ENCODE results near the gene EPB41L2.
A peak's percentile ranks its signal among the peaks of the same experiment; 100 is the strongest.
"Not testable (repeated sequence)": the region's sequence is repeated elsewhere in the genome, so short reads cannot be mapped to it uniquely, and the experiment has no call there.

Gene EPB41L2

DNA sequence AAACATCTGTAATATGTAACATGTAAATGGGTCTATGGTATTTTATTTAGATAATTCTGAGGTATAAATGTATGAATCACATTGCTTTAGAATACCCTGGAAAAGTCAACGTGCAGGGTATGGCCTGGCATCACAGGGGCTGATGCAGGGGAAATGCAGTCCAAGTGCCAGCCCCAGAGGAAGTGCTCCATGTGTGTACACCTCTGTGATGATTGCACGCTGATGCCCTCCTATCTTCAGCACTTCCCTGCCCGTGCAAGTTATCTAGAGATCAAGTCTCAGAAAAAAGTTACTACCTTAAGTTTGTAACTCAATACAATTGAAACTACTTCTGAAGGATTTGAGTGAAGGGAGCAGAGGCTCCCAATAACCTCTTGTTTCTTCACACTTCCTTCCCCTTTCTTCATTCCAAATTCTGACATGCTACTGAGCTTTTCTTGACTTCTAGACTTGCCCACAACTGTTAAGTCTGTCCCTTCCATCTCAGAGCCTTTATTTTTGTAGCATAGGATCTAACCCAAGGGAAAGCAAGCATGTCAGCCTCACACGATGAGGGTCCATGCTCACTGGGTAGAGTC, 233.6 kb downstream of the EPB41L2 start:
- DNase-seq, result no peak

DNA sequence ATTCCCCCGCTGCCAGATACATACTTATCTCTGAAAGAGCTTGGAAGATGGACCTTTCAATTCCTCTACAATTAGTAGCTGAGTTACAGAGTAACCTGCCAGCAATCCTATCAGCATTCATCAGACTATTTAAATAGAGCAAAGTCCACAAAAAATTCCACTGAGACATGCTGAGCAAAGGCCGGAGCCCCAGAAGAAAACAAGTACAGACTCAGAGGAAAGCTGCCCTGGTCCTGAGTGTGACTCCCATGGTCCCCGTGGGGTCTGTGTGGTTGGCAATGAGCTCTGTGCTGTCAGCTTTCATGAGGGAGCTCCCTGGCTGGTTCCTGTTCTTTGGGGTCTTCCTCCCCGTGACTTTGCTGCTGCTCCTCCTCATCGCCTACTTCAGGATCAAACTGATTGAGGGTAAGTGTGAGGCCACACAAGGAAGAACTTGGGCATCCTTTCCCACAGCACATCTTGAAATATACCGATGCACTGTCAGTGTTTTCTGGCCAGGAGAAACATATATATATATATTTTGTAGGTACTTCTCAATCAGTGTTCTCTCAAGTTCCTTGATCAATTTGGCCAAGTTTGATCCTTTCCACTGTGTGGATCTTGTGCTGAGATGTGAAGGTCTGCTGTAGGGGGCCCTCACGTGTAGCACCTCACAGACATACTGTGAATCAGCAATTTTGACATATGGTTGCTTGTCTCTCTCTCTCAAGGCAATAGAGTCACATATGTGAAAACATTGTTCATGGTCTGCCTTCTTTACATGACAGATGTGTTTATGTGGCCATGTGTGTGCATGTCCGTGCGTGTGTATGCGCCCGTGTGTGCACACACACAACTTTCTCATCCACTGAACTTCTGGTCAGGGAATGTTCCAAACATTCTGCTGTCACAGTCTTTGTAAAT, 235.5 kb downstream of the EPB41L2 start, which contains the start of gene SMLR1:
Gene SMLR1, plus strand, starts transcription at position 160 of the 903 bp plus-strand sequence. Its CDS starts 8 bp downstream, at position 168.
- DNase-seq, result no peak

DNA sequence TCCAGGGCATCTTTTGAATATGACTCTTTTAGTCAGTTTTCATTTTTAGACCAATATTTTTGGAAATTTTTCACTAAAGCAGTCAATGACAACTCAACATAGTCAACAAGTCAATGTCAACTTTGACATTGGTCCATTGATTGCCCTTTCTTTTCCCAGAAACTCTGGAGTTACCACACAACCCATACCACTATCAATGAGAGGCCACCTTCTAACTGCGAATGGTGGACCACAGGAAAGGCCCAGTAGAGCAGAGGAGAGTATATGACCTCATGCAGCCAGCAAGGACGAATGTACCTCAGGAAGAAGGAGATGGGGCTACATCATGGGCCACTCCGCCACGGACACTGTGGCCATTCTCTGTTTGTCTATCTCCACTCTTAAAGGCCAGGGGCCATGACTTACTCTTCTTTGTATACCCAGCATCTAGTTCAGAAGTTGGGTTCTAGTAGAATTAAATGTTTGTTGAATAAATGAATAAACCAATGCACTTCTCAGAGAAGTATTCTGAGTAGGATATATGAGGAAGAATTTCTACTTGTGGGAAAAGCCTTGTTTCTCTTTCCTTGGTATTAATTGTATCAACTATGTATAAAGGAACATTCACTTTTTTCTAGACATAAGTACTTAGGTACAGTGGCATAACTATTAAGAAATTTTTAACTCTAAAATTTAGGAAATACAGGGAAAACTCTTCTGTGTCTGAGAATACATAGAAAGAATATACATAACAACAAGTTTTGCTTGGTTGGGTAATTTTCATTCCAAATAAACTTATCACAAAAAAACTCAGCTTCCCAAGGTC, 236.4 kb downstream of the EPB41L2 start:
- no peak for DNase-seq

DNA sequence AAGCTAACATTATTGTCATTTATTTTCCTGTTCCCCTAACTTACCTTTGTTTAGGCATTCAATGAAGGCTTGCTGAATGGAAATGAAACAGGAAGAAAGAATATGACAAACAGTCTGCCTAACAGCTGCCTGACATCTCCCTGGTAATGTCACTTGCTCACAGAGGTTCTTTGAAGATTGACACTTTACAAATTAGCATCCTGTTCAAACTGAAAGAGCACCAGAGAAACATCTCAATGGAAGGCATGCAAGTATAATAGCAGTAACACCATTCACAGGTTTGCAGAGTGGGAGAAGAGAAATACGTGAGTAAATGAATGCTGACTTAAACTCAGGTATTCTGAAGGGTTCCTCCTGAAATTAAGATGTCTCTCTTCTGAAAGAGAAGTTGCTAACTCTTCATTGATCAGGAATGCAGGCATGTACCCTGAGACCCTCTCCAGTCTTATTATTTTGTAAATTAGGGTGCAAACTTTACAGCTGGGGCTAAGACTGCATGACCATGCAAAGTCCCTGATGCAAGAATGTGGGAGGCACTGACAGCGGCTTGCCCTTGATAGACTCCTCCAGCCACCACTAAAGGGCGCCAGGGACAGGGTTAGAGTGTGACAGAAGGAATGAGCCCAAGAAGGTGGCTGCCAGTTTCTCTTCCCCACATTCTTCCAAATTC, 237.1 kb downstream of the EPB41L2 start:
- DNase-seq, result no peak

DNA sequence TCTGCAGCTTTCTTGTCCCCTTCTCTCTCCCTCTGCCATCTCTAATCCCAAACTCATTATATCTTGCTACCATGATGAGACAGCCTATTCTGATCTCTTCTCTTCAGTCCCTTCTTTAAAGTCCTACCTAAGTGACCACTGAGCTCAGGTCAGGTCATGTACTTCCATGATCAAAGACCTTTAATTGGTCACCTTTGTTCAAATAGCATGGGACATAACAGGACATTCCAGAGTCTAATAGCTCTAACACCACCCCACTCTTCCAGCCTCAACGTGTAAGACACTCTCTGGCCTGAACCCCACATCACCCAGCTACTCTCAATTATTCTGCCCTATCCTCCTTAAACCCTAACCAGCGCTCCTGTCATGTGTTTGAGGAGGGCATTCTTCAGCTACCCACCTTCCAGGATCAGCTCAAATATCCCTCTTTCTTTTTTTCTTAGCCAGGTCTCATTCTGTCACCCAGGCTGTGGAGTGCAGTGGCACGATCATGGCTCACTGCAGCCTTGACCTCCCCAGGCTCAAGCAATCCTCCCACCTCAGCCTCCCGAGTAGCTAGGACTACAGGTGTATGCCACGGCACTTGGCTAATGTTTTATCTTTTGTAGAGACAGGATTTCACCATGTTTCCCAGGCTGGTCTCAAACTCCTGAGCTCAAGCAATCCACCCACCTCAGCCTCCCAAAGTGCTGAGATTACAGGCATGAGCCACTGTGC, 237.9 kb downstream of the EPB41L2 start:
- no peak for DNase-seq

DNA sequence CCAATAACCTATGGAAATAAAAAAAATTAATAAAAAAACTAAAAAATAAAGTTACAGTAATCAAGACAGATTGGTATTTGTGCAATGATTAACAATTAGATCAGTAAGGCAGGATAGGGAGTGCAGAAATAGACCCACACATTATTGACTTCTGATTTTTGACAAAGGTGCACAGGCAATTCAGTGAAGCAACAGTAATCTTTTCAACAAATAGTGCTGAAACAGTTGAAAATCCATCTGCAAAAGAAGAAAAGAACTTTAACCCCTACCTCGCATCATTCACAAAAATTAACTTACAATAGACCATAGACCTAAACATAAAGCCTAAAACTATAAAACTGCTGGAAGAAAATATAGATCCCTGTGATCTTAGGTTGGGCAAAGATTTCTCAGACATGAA, 240.3 kb downstream of the EPB41L2 start:
- DNase-seq, result no peak

DNA sequence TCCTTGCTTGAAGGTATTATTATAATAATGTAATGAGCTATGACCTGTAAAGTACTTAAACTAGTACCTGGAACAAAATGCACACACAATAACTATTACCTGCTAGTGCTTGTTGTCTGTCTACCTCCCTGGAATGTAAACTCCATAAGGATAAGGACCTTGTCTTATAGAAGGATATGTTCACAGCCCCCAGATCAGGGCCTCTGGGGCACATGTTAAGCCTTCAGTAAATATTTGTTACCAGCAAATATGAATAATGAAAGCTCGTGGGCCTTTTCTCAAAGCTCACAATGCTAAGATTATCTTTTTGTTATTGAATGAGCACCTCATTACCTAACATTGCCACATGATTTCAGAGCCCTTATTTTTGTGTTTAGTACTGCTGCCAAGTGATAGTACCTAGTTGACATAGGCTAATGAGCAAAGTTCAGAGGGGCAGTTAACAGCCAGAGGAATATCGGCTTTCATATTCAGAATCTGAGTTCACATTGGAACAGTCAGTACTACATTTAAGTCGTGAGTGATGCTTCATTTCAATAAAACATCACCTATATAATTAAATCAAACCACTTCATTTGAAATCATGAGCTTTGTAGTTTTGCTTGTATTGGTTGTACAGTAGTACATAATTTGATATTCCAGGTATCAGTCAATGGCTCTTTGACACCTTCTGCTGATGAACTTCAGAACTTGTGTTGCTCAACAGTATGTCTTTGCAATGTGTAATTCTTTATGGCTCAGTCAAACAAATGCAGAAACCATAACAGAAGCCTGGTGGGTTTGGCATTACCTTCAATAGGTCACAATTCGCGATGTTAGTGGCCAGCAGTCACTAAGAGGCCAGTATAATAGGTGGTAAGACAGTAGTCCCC, 247.6 kb downstream of the EPB41L2 start:
- no peak for DNase-seq

DNA sequence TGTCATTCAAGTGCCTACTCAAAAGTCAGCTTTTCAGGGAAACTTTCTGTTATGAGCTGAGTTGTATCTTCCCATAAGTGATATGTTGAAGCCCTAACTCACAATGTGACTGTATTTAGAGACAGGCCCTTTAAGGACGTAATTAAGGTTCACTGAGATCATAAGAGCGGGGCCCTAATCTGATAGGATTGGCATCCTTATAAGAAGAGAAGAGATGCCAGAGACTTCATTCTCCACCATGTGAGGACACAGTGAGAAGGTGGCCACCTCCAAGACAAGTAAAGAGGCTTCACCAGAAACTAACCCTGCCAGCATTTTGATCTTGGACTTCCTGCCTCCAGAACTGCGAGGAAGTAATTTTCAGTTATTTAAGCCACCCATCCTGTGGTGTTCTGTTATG, 248.5 kb downstream of the EPB41L2 start:
- no peak for DNase-seq

DNA sequence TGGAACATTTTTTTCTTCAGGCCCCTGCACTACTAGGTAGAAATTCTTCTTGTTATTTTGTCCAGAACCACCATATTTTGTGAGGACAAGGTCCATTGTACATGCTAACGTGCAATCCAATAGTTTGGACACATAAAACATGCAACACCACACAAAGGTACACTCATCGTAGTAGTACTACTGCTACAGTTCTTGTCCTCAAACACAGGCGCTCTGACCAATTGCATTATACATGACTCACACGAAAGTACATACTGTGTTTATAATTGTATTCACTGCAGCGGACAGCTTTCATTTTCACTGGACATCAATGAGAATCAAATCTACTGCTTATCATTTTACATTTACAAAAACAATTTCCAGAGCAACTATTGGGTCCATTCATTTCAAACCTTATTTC, 251.1 kb downstream of the EPB41L2 start:
- no peak for DNase-seq

DNA sequence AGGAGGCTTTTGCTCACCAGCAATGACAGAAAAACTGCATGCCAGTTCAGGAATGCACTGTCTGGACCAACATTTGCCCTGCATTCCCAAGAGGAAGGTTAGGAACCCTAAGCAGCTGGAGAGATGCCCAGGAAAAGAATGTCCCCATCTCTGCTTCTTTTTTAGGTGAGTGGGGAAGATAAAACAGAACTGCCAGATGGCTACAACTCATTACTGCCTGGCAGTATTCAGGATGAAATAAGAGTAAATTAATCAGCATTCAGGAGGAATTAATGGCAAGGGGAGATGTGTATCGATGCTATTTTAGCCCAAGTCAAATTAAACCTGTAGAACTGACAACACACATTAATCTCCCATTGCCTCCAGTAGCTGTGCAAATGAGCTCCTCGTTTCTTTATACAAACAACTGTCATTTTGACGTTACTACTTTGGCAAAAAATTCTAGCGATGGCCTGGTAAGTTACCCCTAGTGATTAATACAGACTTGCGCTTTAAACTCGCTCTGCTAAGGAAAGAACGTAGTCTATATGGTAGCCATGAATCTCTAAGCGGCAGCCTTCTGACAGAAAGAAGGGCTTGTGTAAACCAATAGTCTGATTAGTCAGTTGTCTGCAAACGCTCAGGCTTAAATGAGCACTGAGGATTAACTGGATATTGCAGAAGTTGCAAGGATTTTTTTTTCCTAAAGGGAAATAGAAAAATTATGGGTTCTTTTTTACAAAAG, 252.6 kb downstream of the EPB41L2 start:
- DNase-seq, result no peak

DNA sequence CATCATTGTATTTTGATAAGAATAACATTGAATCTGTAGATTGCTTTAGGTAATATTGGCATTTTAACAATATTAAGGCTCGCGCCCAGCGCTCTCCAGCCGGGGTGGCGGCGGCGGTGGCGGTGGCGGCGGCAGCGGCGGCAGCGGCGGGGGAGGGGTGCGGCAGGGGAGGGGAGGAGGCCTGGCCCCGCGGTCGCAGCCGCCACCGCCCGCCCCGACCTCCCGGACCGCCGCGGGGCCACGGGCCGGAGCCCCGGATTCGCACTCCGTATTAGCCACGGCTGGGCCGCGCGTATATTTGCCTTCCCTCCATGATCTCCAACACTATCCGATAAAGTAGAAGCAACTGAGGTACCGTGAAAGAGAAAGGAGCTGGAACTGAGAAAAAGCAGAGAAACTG, 261.7 kb downstream of the EPB41L2 start:
- not testable (repeated sequence) for DNase-seq

DNA sequence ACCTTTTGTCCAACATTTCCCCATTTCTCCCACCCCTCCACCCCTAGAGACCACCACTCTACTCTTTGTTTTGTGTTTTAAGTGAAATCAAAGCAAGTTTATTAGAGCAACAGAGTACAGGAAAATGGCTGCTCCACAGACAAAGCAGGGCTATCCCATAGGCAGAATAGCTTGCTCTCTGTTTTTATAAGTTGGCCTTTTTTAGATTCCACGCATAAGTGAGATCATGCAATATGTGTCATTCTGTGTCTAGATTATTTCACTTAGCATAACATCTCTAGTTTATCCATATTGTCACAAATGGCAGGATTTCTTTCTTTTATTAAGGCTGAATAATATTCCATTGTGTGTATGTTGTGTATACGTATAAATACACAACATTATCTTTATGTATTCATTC, 266.0 kb downstream of the EPB41L2 start:
- DNase-seq, result no peak

DNA sequence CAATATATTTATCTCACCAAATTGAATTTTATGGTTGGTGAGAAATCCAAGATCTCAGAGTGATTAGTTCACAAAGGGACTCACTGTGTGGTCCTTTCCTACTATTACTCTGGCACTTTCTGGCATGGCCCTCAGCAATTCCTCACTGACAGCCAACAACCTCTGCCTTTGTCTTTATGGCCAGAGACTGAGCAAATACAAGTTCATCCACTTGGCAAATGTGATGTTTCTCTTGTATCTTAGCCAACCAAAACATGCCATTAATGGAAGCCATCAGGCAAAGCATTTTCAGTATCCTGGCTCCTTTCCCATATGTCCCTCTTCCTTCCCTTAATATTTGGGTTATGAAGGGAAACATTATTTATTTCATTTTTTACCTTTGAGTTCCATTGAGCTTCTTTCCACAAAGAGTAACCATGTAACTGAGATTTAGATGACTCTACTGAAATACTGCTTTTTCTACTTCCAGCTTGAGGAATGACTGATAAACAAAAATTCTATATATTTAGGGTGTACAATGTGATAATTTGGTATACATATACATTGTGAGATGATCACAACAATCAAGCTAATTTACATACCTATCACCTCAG, 266.6 kb downstream of the EPB41L2 start:
- DNase-seq, result peak; percentile 20

DNA sequence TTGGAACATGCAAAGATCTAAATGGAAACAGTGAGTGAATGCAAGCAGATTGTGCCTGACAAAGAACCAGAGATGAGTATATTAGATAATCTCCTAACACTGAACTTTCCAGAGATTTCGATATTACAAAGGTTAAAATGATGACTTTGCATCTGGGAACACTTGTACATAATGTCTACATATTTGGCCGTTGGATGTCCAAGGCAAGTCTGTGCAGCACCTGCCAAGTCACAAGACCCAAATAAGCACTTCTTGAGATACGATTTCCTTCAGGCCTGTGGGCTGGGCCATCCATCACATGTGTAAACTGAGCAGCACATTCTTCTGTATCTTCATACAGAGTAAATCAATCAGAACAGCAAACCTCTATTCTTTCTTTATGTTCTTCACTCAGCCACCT, 268.3 kb downstream of the EPB41L2 start:
- DNase-seq, result no peak

DNA sequence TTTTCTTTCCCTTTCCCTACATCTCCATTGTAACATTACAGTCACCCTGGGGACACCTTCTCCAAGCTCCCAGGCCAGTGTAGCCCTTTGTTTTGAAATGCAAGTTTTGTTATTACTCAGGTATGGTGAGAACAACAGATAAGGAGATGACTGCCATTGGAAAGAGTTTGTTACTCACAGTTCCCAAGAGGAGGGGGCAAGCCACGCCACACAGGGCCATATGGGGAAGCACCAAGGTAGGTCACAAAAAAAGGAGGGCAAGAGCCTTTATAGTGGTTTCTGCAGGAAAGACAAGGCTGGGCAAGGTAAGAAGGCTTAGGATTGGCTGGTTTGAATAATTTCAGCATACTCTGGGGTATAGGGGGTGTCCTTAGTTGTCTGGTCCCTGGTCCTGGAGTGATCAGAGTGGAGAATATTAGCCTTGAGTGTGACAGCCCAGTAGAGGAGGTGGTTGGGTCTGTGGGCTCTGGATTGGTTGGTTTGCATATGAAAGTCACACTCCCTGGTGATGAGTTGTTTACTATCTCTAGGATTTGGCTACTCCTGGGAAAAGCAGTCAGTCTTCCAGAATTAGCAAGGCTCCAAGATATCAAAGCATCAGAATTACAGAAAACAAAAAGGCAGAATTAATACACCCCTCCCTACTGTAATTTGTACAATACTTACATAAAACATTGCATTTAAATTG, 268.9 kb downstream of the EPB41L2 start:
- no peak for DNase-seq
